WTC11 (cell line): Measurements from ENCODE around the gene NTMT1.

ENCODE experiments used
- NR2C2 ChIP-seq: sonication (generic); formaldehyde crosslinking; IDR thresholded peaks from 2 replicates; pipeline ENCODE4 v1.8.0; 2022; ENCODE audit warnings: mild to moderate bottlenecking, missing genetic modification reagents
- SMAD3 ChIP-seq: sonication (generic); formaldehyde crosslinking; IDR thresholded peaks from 2 replicates; pipeline ENCODE4 v1.8.0; 2022; ENCODE audit warnings: missing genetic modification reagents, mild to moderate bottlenecking, borderline replicate concordance
- TF ChIP-seq, protein P1 (sequence below): sonication (generic); formaldehyde crosslinking; IDR thresholded peaks from 2 replicates; pipeline ENCODE4 v1.8.0; 2022; ENCODE audit warnings: missing genetic modification reagents

GRCh38 chr9:129682381-129682780 lies 56.4 kb downstream of the NTMT1 start:
- no peak for TF ChIP-seq SMAD3 (CRISPR knock-in tag)
- TF ChIP-seq, protein P1, sequence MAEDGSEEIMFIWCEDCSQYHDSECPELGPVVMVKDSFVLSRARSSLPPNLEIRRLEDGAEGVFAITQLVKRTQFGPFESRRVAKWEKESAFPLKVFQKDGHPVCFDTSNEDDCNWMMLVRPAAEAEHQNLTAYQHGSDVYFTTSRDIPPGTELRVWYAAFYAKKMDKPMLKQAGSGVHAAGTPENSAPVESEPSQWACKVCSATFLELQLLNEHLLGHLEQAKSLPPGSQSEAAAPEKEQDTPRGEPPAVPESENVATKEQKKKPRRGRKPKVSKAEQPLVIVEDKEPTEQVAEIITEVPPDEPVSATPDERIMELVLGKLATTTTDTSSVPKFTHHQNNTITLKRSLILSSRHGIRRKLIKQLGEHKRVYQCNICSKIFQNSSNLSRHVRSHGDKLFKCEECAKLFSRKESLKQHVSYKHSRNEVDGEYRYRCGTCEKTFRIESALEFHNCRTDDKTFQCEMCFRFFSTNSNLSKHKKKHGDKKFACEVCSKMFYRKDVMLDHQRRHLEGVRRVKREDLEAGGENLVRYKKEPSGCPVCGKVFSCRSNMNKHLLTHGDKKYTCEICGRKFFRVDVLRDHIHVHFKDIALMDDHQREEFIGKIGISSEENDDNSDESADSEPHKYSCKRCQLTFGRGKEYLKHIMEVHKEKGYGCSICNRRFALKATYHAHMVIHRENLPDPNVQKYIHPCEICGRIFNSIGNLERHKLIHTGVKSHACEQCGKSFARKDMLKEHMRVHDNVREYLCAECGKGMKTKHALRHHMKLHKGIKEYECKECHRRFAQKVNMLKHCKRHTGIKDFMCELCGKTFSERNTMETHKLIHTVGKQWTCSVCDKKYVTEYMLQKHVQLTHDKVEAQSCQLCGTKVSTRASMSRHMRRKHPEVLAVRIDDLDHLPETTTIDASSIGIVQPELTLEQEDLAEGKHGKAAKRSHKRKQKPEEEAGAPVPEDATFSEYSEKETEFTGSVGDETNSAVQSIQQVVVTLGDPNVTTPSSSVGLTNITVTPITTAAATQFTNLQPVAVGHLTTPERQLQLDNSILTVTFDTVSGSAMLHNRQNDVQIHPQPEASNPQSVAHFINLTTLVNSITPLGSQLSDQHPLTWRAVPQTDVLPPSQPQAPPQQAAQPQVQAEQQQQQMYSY (CRISPR knock-in tag), result no peak
- no peak for TF ChIP-seq NR2C2
